DMS114 treated with DMSO at 0.1 percent for 48 hours (cell line): ENCODE data around the gene SLC25A51.

ENCODE experiments used
- DNase-seq: peaks from one replicate; lab custom pipeline; 2025; ENCODE audit not compliant: unreplicated experiment; lab: John Stamatoyannopoulos, UW

Gene SLC25A51, protein sequence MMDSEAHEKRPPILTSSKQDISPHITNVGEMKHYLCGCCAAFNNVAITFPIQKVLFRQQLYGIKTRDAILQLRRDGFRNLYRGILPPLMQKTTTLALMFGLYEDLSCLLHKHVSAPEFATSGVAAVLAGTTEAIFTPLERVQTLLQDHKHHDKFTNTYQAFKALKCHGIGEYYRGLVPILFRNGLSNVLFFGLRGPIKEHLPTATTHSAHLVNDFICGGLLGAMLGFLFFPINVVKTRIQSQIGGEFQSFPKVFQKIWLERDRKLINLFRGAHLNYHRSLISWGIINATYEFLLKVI

GRCh38 chr9:37903647-37904444, at the start of gene SLC25A51:
Gene SLC25A51 (minus strand): TSS chr9:37904127. CDS start chr9:37888550, 15,577 bp downstream.
- peak; percentile 41 for DNase-seq

GRCh38 chr9:37953206-37953774, 49.4 kb upstream of the SLC25A51 start:
- DNase-seq: no peak

DNA sequence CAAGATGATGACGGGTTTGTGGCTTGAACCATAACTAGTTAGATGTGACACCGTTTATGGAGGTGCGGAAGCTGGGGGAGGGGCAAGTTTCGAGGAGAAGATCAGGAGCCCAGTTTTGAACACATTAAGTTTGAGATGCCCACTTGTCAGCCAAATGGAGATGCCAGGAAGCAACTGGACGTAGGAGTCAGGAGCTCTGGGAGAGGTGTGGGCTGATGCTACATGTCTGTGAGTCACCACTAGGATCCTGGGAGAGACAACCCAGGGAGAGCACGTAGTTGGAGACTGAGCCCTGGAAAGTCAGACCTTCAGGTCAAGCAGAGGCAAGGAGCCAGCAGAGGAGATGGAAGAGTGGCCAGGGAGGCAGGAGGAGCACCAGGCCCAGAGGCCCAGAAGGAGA, 48.8 kb upstream of the SLC25A51 start:
- DNase-seq: no peak

DNA sequence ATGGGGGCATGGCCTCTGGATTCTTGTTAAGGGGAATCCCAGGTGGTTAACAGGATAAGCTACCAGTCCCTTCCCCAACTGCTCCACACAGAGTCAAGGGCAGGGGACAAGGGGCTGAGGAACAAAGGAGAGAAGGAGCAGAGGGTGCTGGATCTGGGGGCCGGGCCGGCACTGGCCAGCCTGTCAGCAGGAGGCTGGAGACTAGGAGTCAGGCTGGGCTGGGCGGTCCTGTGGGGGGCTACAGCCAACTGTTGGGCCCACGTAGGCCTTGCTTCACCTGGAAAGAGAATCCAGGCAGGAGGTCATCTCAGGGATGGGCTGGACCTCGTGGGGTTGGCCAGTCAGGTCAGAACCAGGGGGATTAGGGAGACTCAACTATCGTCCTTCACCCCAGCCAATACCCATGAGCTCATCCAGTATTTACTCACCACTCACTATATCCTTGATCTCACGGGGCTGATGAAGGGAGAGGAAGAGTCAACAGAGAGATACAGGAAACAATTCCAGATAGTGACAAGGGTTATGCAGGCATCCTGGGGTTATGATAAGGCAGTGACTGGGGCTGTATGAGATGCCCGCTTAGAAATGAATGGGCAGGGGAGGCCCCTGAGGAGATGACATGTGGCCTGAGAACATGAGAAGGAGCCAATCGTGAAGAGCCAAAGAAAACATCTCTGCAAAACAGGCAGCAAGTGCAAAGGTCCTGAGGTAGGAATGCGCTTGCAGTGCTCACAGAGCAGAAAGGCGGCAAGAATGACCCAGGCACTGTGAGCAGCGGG, 47.9 kb upstream of the SLC25A51 start:
- DNase-seq: no peak

DNA sequence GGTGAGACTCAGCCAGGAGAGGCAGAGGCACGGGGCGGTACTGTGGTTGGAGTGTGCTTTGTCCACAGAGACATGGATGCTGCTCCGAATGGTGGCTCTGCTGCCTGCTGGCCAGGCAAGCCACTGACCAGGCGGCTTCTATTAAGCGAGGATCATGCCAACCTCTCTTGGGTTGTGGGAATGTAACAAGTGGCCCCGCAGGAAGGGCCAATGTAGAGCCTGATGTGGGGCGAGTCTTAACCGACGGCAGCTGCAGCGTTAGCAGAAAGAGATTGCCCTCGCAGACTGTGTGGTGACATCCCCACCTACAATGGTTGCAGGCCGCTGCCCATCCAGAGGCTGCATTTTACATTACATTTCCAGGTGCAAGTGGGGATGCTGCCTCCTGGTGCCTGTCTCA, 46.6 kb upstream of the SLC25A51 start:
- DNase-seq: no peak

DNA sequence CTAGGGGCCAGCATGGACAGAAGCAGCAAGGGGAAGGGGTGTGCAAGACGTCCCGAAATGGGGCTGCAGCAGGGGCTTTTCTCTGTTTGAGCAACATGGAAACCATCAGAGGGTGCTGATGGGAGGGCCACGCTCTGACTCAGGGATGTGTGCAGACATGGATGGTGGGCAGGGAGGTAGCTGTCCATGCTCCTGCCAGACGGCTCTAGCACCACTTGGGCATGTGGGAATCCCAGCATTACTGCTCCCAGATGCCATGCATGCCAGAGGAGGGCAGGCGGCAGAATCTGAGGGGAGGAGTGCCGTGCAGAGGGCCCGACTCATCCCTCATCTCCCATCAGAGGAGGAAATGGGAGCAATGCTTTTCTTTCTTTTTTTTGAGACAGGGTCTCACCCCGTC, 45.6 kb upstream of the SLC25A51 start:
- no peak for DNase-seq

DNA sequence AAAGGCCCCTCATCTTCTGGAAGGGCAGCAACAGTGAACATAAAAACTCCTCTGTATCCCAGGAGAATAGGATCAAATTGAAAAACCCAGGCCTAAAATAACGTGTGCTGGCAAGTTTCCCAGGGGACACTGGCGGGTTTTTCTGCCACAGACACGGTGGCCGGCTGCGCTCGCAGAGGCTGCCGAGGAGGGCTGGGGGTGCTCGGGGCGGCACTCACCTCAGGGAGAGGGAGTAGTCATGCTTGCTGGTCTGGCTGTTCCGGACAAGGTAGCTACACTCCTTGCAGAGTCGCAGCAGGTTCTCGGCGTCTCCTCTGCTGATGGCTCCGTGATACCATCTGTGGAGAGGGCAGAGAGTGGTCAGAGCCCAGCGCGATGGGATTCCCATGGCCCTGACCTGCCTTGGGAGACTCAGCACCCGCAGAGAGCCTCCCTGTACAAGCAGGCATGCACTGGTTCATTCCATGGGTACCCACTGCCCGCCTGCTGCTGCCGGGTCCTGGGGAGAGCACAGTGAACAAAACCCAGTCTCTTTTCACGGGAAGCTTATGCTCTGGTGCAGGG, 44.6 kb upstream of the SLC25A51 start:
- DNase-seq: no peak

- DNase-seq: no peak
Measured at GRCh38 chr9:37947977-37948376, 44.0 kb upstream of the SLC25A51 start.

- DNase-seq: no peak
Measured at GRCh38 chr9:37947471-37947870, 43.5 kb upstream of the SLC25A51 start.

- no peak for DNase-seq
Measured at GRCh38 chr9:37946971-37947370, 43.0 kb upstream of the SLC25A51 start.

DNA sequence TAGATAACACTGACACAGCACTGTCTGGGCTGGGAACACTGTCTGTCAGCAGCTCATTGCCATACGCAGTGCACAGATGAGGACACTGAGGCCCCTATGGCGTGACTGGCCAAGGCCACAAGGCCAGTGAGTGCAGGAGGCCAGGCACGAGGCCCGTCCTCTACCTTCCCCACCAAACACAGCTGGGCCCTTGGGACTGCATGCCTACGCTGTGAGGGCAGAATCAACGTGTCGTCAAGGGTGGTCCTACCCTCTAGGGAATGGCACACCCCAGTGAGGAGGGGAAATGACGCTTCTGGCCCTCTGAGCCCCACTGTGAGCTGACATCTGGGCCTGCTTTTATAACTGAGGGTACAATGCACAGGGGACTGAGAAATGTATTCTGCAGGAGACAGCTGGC, 42.1 kb upstream of the SLC25A51 start:
- no peak for DNase-seq

GRCh38 chr9:37944671-37945481, 40.9 kb upstream of the SLC25A51 start:
- DNase-seq: no peak

GRCh38 chr9:37944266-37944650, 40.3 kb upstream of the SLC25A51 start:
- DNase-seq: no peak

GRCh38 chr9:37943345-37944265, 39.7 kb upstream of the SLC25A51 start:
- DNase-seq: no peak

DNA sequence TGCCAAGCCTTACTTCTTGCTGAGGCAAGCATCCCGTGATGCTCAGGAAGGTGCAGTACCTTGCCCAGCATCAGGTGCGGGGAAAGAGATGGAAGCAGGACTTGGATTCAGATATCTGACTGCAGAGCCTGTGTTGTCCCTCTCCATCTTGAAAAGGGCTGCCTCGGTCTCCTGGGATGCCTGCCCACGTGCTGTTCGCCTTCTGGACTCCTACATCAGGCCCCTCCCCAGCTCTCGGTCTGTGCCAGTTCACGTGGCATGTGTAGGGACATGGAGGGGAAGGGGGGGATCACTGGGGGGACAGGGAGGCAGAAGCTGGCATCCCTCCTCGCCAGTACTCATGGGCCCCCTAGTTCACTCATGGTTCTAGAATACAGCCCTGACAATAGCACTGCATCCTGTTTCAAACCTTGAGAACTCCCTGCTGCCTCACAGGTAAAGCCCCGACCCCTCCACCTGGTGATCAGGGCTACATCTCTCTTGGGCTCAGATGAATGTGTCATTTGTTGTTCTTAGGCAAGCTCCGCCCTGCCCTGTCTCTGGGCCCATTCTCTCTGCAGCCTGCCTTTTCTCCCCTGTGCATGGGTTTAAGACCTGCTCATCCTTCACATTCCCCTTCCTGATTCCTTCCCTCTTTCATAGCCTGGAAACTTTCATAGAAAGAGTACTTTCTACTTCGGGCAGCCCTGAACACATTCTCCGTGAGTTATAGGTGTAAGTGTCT, 38.9 kb upstream of the SLC25A51 start:
- no peak for DNase-seq

DNA sequence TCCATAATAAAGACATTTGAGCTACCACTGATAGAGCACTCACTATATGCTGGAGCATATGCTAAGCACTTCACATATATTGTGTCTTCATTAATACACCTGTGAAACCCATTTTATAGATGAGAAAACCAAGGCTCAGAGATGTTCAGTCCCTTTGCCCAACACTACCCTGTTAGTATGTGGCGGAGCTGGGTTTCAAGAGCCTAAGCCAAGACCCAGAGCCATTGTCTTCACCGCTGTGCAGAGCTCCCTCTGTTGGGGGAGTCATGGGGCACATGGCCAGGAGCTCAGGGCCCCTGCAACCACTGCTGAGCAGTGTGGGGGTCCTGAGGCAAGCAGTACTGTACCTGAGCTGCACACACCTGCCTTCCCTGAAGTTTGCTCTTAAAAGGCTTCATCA, 37.3 kb upstream of the SLC25A51 start:
- no peak for DNase-seq

DNA sequence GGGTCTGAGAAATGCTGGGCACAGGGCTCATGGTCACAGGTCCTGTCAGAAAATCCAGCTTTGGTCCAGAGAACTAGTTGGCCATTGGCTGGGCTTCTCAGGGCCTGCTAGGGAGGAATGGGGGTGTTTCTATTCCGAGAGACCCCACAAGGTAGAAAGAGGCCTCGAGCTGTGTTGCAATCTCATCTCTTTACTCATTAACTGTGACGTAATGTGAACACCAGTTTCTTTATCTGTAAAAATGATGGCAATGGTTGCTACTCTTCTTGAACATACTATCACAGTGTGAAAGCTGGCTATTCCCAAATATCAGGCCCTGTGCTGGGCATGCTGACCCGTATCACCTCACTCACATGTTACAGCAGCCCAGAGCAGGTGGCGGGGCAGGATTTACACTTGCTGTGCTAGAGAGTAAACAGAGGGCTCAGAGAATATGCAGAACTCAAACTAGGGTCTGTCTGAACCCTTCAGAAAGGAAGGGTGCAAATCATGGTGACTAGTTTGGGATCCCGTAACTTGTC, 35.7 kb upstream of the SLC25A51 start:
- DNase-seq: no peak
